ENCODE measurements around the gene TRIOBP. TPM values are rescaled to one million over a fixed set of nuclear protein-coding genes. Genes with fewer than 3 reads are reported as not detected.

The TRIOBP gene
- total and polyA plus RNA-seq, 2 of the 13 experiments (the other 11 are each of a cell fraction or from before 2014, with no cell fraction given), result 6.1 to 15.4 TPM

DNA sequence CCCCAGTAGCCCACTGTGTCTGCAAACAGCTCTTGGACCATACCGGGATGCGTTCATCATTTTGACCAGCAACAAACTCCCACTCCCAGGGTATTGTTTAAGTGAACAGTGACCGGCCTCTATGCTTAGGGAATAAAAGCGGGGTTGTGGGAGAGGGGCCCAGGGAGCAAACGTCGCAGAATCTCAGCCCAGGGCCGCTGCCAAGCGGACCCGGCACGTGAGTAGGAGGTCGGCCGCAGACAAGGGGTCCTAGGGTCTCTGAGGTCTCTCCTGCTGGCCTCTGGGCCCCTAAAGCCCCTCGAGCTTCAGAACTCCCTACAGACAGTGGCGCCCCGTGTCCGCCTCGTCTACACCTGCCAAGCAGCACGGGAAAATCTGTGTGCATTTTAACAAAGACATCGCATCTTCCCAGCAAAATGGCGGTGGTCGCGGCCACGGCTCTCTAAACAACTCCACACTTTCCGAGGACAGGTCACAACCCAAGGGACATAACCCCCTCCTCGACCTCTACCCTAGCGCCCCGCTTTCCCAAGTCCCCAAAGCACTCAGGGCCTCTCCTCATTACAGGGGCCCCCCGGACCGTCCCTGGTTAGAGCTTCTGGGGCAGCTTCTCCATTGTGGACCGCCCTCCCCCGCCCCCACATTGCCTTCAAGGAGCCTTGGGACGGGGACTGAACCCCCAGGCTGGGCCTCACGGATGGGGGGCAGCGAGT lies 106.9 kb downstream of the TRIOBP start (continued):
- TF ChIP-seq, protein P1, sequence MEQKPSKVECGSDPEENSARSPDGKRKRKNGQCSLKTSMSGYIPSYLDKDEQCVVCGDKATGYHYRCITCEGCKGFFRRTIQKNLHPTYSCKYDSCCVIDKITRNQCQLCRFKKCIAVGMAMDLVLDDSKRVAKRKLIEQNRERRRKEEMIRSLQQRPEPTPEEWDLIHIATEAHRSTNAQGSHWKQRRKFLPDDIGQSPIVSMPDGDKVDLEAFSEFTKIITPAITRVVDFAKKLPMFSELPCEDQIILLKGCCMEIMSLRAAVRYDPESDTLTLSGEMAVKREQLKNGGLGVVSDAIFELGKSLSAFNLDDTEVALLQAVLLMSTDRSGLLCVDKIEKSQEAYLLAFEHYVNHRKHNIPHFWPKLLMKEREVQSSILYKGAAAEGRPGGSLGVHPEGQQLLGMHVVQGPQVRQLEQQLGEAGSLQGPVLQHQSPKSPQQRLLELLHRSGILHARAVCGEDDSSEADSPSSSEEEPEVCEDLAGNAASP (CRISPR knock-in tag; IDR thresholded peaks at IDR 0.05; ENCODE audit: borderline replicate concordance), result no peak
- TF ChIP-seq CCDC6 (CRISPR knock-in tag; IDR thresholded peaks at IDR 0.05) (peak; percentile 9; the same call in 1 of the 2 replicates), MATR3 (CRISPR knock-in tag; IDR thresholded peaks at IDR 0.05) (no peak), ZNF740 (CRISPR knock-in tag; IDR thresholded peaks at IDR 0.05) (0 out of 2 replicates have a peak, but pooled peaks have one; percentile 32), ELF4 (CRISPR knock-in tag; IDR thresholded peaks at IDR 0.05; ENCODE audit: borderline replicate concordance) (no peak), U2AF2 (IDR thresholded peaks at IDR 0.05; ENCODE audit: low read depth, low read length) (no peak), ZSCAN21 (CRISPR knock-in tag; IDR thresholded peaks at IDR 0.05; ENCODE audit: borderline replicate concordance) (no peak), ZNF670 (CRISPR knock-in tag; IDR thresholded peaks at IDR 0.05; ENCODE audit: borderline replicate concordance) (0 out of 2 replicates have a peak, but pooled peaks have one; percentile 3), IRF2 (CRISPR knock-in tag; IDR thresholded peaks at IDR 0.05) (no peak), ZNF709 (CRISPR knock-in tag; IDR thresholded peaks at IDR 0.05) (no peak), ZNF75D (CRISPR knock-in tag; IDR thresholded peaks at IDR 0.05; ENCODE audit: borderline replicate concordance) (0 out of 2 replicates have a peak, but pooled peaks have one; percentile 16), SAFB2 (CRISPR knock-in tag; IDR thresholded peaks at IDR 0.05; ENCODE audit: borderline replicate concordance, low read depth) (no peak), BRCA1 (CRISPR knock-in tag; IDR thresholded peaks at IDR 0.05) (no peak), MYC (CRISPR knock-in tag; IDR thresholded peaks at IDR 0.05; ENCODE audit: borderline replicate concordance) (0 out of 2 replicates have a peak, but pooled peaks have one; percentile 25), ZNF160 (CRISPR knock-in tag; IDR thresholded peaks at IDR 0.05) (peak; percentile 10; the same call in 1 of the 2 replicates), KAT2B (IDR thresholded peaks at IDR 0.05; ENCODE audit: borderline replicate concordance, low read depth, low read length) (no peak)
- TF ChIP-seq, protein P2, sequence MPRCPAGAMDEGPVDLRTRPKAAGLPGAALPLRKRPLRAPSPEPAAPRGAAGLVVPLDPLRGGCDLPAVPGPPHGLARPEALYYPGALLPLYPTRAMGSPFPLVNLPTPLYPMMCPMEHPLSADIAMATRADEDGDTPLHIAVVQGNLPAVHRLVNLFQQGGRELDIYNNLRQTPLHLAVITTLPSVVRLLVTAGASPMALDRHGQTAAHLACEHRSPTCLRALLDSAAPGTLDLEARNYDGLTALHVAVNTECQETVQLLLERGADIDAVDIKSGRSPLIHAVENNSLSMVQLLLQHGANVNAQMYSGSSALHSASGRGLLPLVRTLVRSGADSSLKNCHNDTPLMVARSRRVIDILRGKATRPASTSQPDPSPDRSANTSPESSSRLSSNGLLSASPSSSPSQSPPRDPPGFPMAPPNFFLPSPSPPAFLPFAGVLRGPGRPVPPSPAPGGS (CRISPR knock-in tag; IDR thresholded peaks at IDR 0.05), result no peak
- TF ChIP-seq, protein P3, sequence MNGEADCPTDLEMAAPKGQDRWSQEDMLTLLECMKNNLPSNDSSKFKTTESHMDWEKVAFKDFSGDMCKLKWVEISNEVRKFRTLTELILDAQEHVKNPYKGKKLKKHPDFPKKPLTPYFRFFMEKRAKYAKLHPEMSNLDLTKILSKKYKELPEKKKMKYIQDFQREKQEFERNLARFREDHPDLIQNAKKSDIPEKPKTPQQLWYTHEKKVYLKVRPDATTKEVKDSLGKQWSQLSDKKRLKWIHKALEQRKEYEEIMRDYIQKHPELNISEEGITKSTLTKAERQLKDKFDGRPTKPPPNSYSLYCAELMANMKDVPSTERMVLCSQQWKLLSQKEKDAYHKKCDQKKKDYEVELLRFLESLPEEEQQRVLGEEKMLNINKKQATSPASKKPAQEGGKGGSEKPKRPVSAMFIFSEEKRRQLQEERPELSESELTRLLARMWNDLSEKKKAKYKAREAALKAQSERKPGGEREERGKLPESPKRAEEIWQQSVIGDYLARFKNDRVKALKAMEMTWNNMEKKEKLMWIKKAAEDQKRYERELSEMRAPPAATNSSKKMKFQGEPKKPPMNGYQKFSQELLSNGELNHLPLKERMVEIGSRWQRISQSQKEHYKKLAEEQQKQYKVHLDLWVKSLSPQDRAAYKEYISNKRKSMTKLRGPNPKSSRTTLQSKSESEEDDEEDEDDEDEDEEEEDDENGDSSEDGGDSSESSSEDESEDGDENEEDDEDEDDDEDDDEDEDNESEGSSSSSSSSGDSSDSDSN (CRISPR knock-in tag; IDR thresholded peaks at IDR 0.05), result peak; percentile 37; the same call in 1 of the 2 replicates
